HEK293 (cell line): ENCODE results near the gene GRID2.

Experiments used
- BCL11B ChIP-seq: fragments of 450-650 bp; formaldehyde crosslinking; IDR thresholded peaks from 2 replicates; pipeline ENCODE4 v1.5.1; 2016; ENCODE audit warnings: low read depth, missing biosample characterization, missing genetic modification characterization
- ZEB2 ChIP-seq: fragments of 450-650 bp; formaldehyde crosslinking; IDR thresholded peaks from 2 replicates; pipeline ENCODE4 v1.5.1; 2016; ENCODE audit warnings: missing biosample characterization, missing genetic modification characterization
- ZNF140 ChIP-seq: fragments of 450-650 bp; formaldehyde crosslinking; IDR thresholded peaks from 2 replicates; pipeline ENCODE4 v1.5.1; 2016; ENCODE audit warnings: missing biosample characterization, missing genetic modification characterization
- ZNF24 ChIP-seq: fragments of 450-650 bp; formaldehyde crosslinking; IDR thresholded peaks from 2 replicates; pipeline ENCODE4 v1.5.1; 2016; ENCODE audit warnings: missing biosample characterization, missing genetic modification characterization
- ZNF48 ChIP-seq: fragments of 450-650 bp; formaldehyde crosslinking; IDR thresholded peaks from 2 replicates; pipeline ENCODE4 v1.5.1; 2016; ENCODE audit warnings: missing biosample characterization, missing genetic modification characterization
- TF ChIP-seq, protein P1 (sequence below): sonication (generic); formaldehyde crosslinking; IDR thresholded peaks from 2 replicates; pipeline ENCODE4 v1.8.1; 2022; ENCODE audit warnings: mild to moderate bottlenecking, moderate library complexity, missing genetic modification reagents
- TF ChIP-seq, protein P2 (sequence below): fragments of 450-650 bp; formaldehyde crosslinking; IDR thresholded peaks from 2 replicates; pipeline ENCODE4 v1.5.1; 2016; ENCODE audit warnings: missing biosample characterization, missing genetic modification characterization
- TF ChIP-seq, protein P3 (sequence below): fragments of 450-650 bp; formaldehyde crosslinking; IDR thresholded peaks from 2 replicates; pipeline ENCODE4 v1.5.1; 2016; ENCODE audit warnings: missing biosample characterization, missing genetic modification characterization
- TF ChIP-seq, protein P4 (sequence below): fragments of 450-650 bp; formaldehyde crosslinking; IDR thresholded peaks from 2 replicates; pipeline ENCODE4 v1.5.1; 2016; ENCODE audit warnings: missing biosample characterization, missing genetic modification characterization
- TF ChIP-seq, protein P5 (sequence below): fragments of 450-650 bp; formaldehyde crosslinking; IDR thresholded peaks from 2 replicates; pipeline ENCODE4 v1.5.1; 2016; ENCODE audit warnings: missing biosample characterization, missing genetic modification characterization

DNA sequence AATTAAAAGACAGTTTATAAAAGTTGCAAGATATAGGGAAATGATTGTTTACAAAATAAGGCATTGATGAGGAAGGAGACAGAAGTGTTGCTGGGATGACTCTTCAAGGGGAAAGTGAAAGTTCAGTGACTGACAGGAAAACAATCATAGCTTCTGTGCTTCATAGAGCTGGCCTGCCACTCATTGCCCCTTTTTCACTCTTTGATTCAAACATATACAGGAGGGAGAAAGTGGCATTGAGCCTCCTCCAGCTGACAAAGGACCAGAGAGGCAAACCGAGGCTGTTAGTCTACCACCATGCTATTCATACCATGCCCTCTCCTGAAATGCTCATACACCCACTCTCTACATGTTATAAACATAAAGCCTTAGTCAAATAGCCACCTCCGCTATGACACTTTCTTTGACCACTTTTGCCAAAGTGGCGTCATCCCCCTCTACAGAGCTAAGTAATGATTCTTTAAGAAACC, 1445.6 kb downstream of the GRID2 start:
- TF ChIP-seq, protein P1, sequence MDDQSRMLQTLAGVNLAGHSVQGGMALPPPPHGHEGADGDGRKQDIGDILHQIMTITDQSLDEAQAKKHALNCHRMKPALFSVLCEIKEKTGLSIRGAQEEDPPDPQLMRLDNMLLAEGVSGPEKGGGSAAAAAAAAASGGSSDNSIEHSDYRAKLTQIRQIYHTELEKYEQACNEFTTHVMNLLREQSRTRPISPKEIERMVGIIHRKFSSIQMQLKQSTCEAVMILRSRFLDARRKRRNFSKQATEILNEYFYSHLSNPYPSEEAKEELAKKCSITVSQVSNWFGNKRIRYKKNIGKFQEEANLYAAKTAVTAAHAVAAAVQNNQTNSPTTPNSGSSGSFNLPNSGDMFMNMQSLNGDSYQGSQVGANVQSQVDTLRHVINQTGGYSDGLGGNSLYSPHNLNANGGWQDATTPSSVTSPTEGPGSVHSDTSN, result no peak
- TF ChIP-seq, protein P2, sequence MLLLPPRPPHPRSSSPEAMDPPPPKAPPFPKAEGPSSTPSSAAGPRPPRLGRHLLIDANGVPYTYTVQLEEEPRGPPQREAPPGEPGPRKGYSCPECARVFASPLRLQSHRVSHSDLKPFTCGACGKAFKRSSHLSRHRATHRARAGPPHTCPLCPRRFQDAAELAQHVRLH (tag by site-specific recombination), result no peak
- no peak for TF ChIP-seq ZNF140 (tag by site-specific recombination)
- TF ChIP-seq, protein P3, sequence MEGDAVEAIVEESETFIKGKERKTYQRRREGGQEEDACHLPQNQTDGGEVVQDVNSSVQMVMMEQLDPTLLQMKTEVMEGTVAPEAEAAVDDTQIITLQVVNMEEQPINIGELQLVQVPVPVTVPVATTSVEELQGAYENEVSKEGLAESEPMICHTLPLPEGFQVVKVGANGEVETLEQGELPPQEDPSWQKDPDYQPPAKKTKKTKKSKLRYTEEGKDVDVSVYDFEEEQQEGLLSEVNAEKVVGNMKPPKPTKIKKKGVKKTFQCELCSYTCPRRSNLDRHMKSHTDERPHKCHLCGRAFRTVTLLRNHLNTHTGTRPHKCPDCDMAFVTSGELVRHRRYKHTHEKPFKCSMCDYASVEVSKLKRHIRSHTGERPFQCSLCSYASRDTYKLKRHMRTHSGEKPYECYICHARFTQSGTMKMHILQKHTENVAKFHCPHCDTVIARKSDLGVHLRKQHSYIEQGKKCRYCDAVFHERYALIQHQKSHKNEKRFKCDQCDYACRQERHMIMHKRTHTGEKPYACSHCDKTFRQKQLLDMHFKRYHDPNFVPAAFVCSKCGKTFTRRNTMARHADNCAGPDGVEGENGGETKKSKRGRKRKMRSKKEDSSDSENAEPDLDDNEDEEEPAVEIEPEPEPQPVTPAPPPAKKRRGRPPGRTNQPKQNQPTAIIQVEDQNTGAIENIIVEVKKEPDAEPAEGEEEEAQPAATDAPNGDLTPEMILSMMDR (tag by site-specific recombination), result no peak
- TF ChIP-seq BCL11B, result no peak
- no peak for TF ChIP-seq ZEB2 (tag by site-specific recombination)
- no peak for TF ChIP-seq ZNF24
- TF ChIP-seq, protein P4, sequence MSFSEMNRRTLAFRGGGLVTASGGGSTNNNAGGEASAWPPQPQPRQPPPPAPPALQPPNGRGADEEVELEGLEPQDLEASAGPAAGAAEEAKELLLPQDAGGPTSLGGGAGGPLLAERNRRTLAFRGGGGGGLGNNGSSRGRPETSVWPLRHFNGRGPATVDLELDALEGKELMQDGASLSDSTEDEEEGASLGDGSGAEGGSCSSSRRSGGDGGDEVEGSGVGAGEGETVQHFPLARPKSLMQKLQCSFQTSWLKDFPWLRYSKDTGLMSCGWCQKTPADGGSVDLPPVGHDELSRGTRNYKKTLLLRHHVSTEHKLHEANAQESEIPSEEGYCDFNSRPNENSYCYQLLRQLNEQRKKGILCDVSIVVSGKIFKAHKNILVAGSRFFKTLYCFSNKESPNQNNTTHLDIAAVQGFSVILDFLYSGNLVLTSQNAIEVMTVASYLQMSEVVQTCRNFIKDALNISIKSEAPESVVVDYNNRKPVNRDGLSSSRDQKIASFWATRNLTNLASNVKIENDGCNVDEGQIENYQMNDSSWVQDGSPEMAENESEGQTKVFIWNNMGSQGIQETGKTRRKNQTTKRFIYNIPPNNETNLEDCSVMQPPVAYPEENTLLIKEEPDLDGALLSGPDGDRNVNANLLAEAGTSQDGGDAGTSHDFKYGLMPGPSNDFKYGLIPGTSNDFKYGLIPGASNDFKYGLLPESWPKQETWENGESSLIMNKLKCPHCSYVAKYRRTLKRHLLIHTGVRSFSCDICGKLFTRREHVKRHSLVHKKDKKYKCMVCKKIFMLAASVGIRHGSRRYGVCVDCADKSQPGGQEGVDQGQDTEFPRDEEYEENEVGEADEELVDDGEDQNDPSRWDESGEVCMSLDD (tag by site-specific recombination), result no peak
- TF ChIP-seq ZNF48, result no peak
- TF ChIP-seq, protein P5, sequence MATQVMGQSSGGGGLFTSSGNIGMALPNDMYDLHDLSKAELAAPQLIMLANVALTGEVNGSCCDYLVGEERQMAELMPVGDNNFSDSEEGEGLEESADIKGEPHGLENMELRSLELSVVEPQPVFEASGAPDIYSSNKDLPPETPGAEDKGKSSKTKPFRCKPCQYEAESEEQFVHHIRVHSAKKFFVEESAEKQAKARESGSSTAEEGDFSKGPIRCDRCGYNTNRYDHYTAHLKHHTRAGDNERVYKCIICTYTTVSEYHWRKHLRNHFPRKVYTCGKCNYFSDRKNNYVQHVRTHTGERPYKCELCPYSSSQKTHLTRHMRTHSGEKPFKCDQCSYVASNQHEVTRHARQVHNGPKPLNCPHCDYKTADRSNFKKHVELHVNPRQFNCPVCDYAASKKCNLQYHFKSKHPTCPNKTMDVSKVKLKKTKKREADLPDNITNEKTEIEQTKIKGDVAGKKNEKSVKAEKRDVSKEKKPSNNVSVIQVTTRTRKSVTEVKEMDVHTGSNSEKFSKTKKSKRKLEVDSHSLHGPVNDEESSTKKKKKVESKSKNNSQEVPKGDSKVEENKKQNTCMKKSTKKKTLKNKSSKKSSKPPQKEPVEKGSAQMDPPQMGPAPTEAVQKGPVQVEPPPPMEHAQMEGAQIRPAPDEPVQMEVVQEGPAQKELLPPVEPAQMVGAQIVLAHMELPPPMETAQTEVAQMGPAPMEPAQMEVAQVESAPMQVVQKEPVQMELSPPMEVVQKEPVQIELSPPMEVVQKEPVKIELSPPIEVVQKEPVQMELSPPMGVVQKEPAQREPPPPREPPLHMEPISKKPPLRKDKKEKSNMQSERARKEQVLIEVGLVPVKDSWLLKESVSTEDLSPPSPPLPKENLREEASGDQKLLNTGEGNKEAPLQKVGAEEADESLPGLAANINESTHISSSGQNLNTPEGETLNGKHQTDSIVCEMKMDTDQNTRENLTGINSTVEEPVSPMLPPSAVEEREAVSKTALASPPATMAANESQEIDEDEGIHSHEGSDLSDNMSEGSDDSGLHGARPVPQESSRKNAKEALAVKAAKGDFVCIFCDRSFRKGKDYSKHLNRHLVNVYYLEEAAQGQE, result no peak
